Measurements from ENCODE around the gene HEG1.

HEG1 gene

GRCh38 chr3:125069452-125069851 is 13.7 kb upstream of the HEG1 start:
- no peak for DNase-seq (ENCODE audit: low read depth)

GRCh38 chr3:125068265-125068664 is 12.5 kb upstream of the HEG1 start:
- DNase-seq (ENCODE audit: low read depth): no peak

GRCh38 chr3:125067225-125067624 is 11.4 kb upstream of the HEG1 start:
- no peak for DNase-seq (ENCODE audit: low read depth)

GRCh38 chr3:125062904-125063618 is 7.3 kb upstream of the HEG1 start:
- DNase-seq (ENCODE audit: low read depth): peak; percentile 99

GRCh38 chr3:125061646-125062045 is 5.8 kb upstream of the HEG1 start:
- DNase-seq (ENCODE audit: low read depth): no peak

- DNase-seq (ENCODE audit: low read depth): no peak
These were observed 5.4 kb upstream of the HEG1 start for GRCh38 chr3:125061170-125061569.

GRCh38 chr3:125059488-125060245 is 3.9 kb upstream of the HEG1 start:
- DNase-seq (ENCODE audit: low read depth): no peak

- no peak for DNase-seq (ENCODE audit: low read depth)
These were observed 3.2 kb upstream of the HEG1 start for GRCh38 chr3:125058959-125059358.

- DNase-seq (ENCODE audit: low read depth): no peak
These were observed 2.7 kb upstream of the HEG1 start for GRCh38 chr3:125058529-125058928.

- DNase-seq (ENCODE audit: low read depth): peak; percentile 66
These were observed 1.5 kb upstream of the HEG1 start for GRCh38 chr3:125057186-125057850.

- no peak for DNase-seq (ENCODE audit: low read depth)
These were observed 375 bp downstream of the HEG1 start for GRCh38 chr3:125055331-125055912.

- DNase-seq (ENCODE audit: low read depth): no peak
These were observed 1.1 kb downstream of the HEG1 start for GRCh38 chr3:125054449-125055329.

- no peak for DNase-seq (ENCODE audit: low read depth)
These were observed 1.7 kb downstream of the HEG1 start for GRCh38 chr3:125054062-125054448.

GRCh38 chr3:125053304-125053699 is 2.5 kb downstream of the HEG1 start:
- no peak for DNase-seq (ENCODE audit: low read depth)

- peak; percentile 72 for DNase-seq (ENCODE audit: low read depth)
These were observed 3.0 kb downstream of the HEG1 start for GRCh38 chr3:125052624-125053303.

GRCh38 chr3:125051715-125052581 is 3.8 kb downstream of the HEG1 start:
- DNase-seq (ENCODE audit: low read depth): peak; percentile 65

GRCh38 chr3:125051205-125051604 is 4.6 kb downstream of the HEG1 start:
- no peak for DNase-seq (ENCODE audit: low read depth)

- no peak for DNase-seq (ENCODE audit: low read depth)
These were observed 5.2 kb downstream of the HEG1 start for GRCh38 chr3:125050488-125051090.

GRCh38 chr3:125048282-125048681 is 7.5 kb downstream of the HEG1 start:
- no peak for DNase-seq (ENCODE audit: low read depth)

GRCh38 chr3:125045965-125046364 is 9.8 kb downstream of the HEG1 start:
- DNase-seq (ENCODE audit: low read depth): peak; percentile 56

Measured in HS-27A (cell line).